Neural cell (in vitro differentiated cells): ENCODE data around the gene CXCR5.

Experiments used
- CTCF ChIP-seq: fragments of 450-650 bp; IDR thresholded peaks from 2 replicates; pipeline ENCODE4 v1.5.1; 2014; ENCODE audit warnings: antibody characterized with exemption, mild to moderate bottlenecking, moderate library complexity; ENCODE audit not compliant: poor library complexity, severe bottlenecking
- EP300 ChIP-seq: fragments of 450-650 bp; conservative IDR thresholded peaks from 2 replicates; pipeline ENCODE4 v1.6.1; 2014; ENCODE audit warnings: antibody characterized with exemption, mild to moderate bottlenecking, moderate library complexity; ENCODE audit not compliant: poor library complexity, severe bottlenecking
- EZH2 ChIP-seq: fragments of 200-600, 300-800 bp; shearing (Covaris generic), sonication (generic); IDR thresholded peaks from 2 replicates; pipeline ENCODE4 v1.6.1; 2014; ENCODE audit warnings: antibody characterized with exemption, low read length, borderline replicate concordance, mild to moderate bottlenecking; ENCODE audit not compliant: insufficient read depth, poor library complexity, severe bottlenecking
- MXI1 ChIP-seq: fragments of 450-650 bp; conservative IDR thresholded peaks from 2 replicates; pipeline ENCODE4 v1.6.1; 2014; ENCODE audit warnings: antibody characterized with exemption, mild to moderate bottlenecking; ENCODE audit not compliant: poor library complexity, severe bottlenecking

- TF ChIP-seq CTCF (no peak), EZH2 (no peak), EP300 (no peak), MXI1 (no peak)
These were observed 37.3 kb upstream of the CXCR5 start for GRCh38 chr11:118846181-118846935.
